Natural killer cell treated with Interleukin-12 subunit alpha and Interleukin-12 subunit beta and Interleukin-15 and Interleukin-18, amount 100 ng/mL, for 72 hours (primary cell): ENCODE measurements around the gene MEGF6. TPM values are rescaled to one million over a fixed set of nuclear protein-coding genes. Genes with fewer than 3 reads are reported as not detected.

ENCODE experiments used
- ATAC-seq, 2 donors: fragments of 150-1000 bp; cut with Tn5 transposase in 1 of 2; sonication (Bioruptor Pico), chemical (Tn5 transposase) in 1 of 2; 2 replicates each; pipeline ENCODE4 v1.10.0; 2021
- DNase-seq: peaks from one replicate; pipeline ENCODE4 v3.0.0; 2022; ENCODE audit warnings: low spot score
- H3K27ac Mint-ChIP-seq, 2 donors: 1 replicate in 1 of 2; 2 replicates in 1 of 2; pipeline ENCODE4 v1.8.0; 2022; ENCODE audit warnings: mixed read lengths in 2 of 2, mild to moderate bottlenecking in 1 of 2, moderate library complexity in 1 of 2
- H3K27me3 Mint-ChIP-seq, 2 donors: 1 replicate in 1 of 2; 2 replicates in 1 of 2; pipeline ENCODE4 v1.8.0; 2022; ENCODE audit warnings: mixed read lengths in 2 of 2
- H3K36me3 Mint-ChIP-seq: one replicate; pipeline ENCODE4 v1.8.0; 2022; ENCODE audit warnings: mixed read lengths
- H3K4me1 Mint-ChIP-seq, 2 donors: 1 replicate in 1 of 2; 2 replicates in 1 of 2; pipeline ENCODE4 v1.8.0; 2022; ENCODE audit warnings: low read depth in 2 of 2, mixed read lengths in 2 of 2, mild to moderate bottlenecking in 1 of 2
- H3K4me3 Mint-ChIP-seq: one replicate; pipeline ENCODE4 v1.8.0; 2022; ENCODE audit warnings: mixed read lengths
- H3K9me3 Mint-ChIP-seq: 2 replicates; pipeline ENCODE4 v1.8.0; 2022; ENCODE audit warnings: mixed read lengths
- total RNA-seq, 2 donors: library from RNA; stranded (reverse); gene quantifications; one replicate each; pipeline ENCODE4 v1.2.3, GENCODE V29; 2022

The MEGF6 gene
- total RNA-seq, 2 donors from 2014 or later = 0.36 to 1.6 TPM

- Mint-ChIP-seq H3K36me3 (no peaks in the 10 kb centered on the region), H3K9me3 (no peaks in the 10 kb centered on the region), H3K27ac (no peak overlapping the region), H3K27me3 (peaks cover 0 to 2% of the 10 kb centered on the region in 2 donors), H3K4me1 (no peaks in the 10 kb centered on the region), H3K4me3 (no peak overlapping the region)
- DNase-seq (no peak), ATAC-seq (peak in 1 of 2 donors; percentile 60)
These were observed 127.4 kb downstream of the MEGF6 start for GRCh38 chr1:3483801-3484444.

- Mint-ChIP-seq H3K27ac (no peak overlapping the region), H3K4me3 (no peak overlapping the region), H3K9me3 (no peaks in the 10 kb centered on the region), H3K36me3 (no peaks in the 10 kb centered on the region), H3K4me1 (no peaks in the 10 kb centered on the region), H3K27me3 (peaks cover 0 to 2% of the 10 kb centered on the region in 2 donors)
- DNase-seq (no peak), ATAC-seq (no peak)
These were observed 127.9 kb downstream of the MEGF6 start for GRCh38 chr1:3483380-3483779.

- Mint-ChIP-seq H3K27me3 (peaks cover 0 to 2% of the 10 kb centered on the region in 2 donors), H3K4me1 (no peaks in the 10 kb centered on the region), H3K4me3 (no peak overlapping the region), H3K36me3 (no peaks in the 10 kb centered on the region), H3K9me3 (no peaks in the 10 kb centered on the region), H3K27ac (no peak overlapping the region)
- DNase-seq = no peak
- ATAC-seq = no peak
These were observed 128.9 kb downstream of the MEGF6 start for GRCh38 chr1:3482378-3482849.

GRCh38 chr1:3481836-3482375, 129.4 kb downstream of the MEGF6 start:
- no peaks in the 10 kb centered on the region for H3K9me3 Mint-ChIP-seq
- peaks cover 0 to 2% of the 10 kb centered on the region in 2 donors for H3K27me3 Mint-ChIP-seq
- no peak overlapping the region for H3K4me3 Mint-ChIP-seq
- DNase-seq (no peak), ATAC-seq (no peak)
- H3K36me3 Mint-ChIP-seq = no peaks in the 10 kb centered on the region
- H3K27ac Mint-ChIP-seq = no peak overlapping the region
- H3K4me1 Mint-ChIP-seq = no peaks in the 10 kb centered on the region

GRCh38 chr1:3481046-3481445, 130.3 kb downstream of the MEGF6 start:
- DNase-seq (no peak), ATAC-seq (no peak)
- Mint-ChIP-seq H3K4me3 (no peak overlapping the region), H3K4me1 (no peaks in the 10 kb centered on the region), H3K27me3 (peaks cover 0 to 2% of the 10 kb centered on the region in 2 donors), H3K36me3 (no peaks in the 10 kb centered on the region), H3K9me3 (no peaks in the 10 kb centered on the region), H3K27ac (no peak overlapping the region)

GRCh38 chr1:3480369-3480719, 131.0 kb downstream of the MEGF6 start:
- H3K36me3 Mint-ChIP-seq = no peaks in the 10 kb centered on the region
- H3K4me3 Mint-ChIP-seq = no peak overlapping the region
- H3K9me3 Mint-ChIP-seq = no peaks in the 10 kb centered on the region
- DNase-seq = no peak
- H3K4me1 Mint-ChIP-seq = no peaks in the 10 kb centered on the region
- ATAC-seq = no peak
- no peak overlapping the region for H3K27ac Mint-ChIP-seq
- peaks cover 0 to 2% of the 10 kb centered on the region in 2 donors for H3K27me3 Mint-ChIP-seq

- peak; percentile 11 to 21 for ATAC-seq
- Mint-ChIP-seq H3K36me3 (no peaks in the 10 kb centered on the region), H3K27me3 (peaks cover 0 to 2% of the 10 kb centered on the region in 2 donors), H3K9me3 (no peaks in the 10 kb centered on the region), H3K27ac (no peak overlapping the region), H3K4me3 (no peak overlapping the region), H3K4me1 (no peaks in the 10 kb centered on the region)
- no peak for DNase-seq
These were observed 131.6 kb downstream of the MEGF6 start for GRCh38 chr1:3479511-3480368.

GRCh38 chr1:3478187-3478586, 133.1 kb downstream of the MEGF6 start:
- DNase-seq = no peak
- Mint-ChIP-seq H3K9me3 (no peaks in the 10 kb centered on the region), H3K27me3 (no peaks in the 10 kb centered on the region), H3K4me3 (no peak overlapping the region), H3K27ac (no peak overlapping the region), H3K4me1 (no peaks in the 10 kb centered on the region), H3K36me3 (no peaks in the 10 kb centered on the region)
- ATAC-seq = no peak

- Mint-ChIP-seq H3K27me3 (no peaks in the 10 kb centered on the region), H3K9me3 (no peaks in the 10 kb centered on the region), H3K27ac (no peak overlapping the region), H3K4me1 (no peaks in the 10 kb centered on the region), H3K4me3 (no peak overlapping the region), H3K36me3 (no peaks in the 10 kb centered on the region)
- ATAC-seq = no peak
- DNase-seq = no peak
These were observed 133.9 kb downstream of the MEGF6 start for GRCh38 chr1:3477241-3477995.

GRCh38 chr1:3476666-3477065, 134.6 kb downstream of the MEGF6 start:
- H3K9me3 Mint-ChIP-seq = no peaks in the 10 kb centered on the region
- no peaks in the 10 kb centered on the region for H3K27me3 Mint-ChIP-seq
- no peaks in the 10 kb centered on the region for H3K36me3 Mint-ChIP-seq
- no peak overlapping the region for H3K27ac Mint-ChIP-seq
- no peak for ATAC-seq
- no peaks in the 10 kb centered on the region for H3K4me1 Mint-ChIP-seq
- H3K4me3 Mint-ChIP-seq = no peak overlapping the region
- DNase-seq = no peak

- H3K27me3 Mint-ChIP-seq = no peaks in the 10 kb centered on the region
- H3K27ac Mint-ChIP-seq = no peak overlapping the region
- no peaks in the 10 kb centered on the region for H3K36me3 Mint-ChIP-seq
- no peaks in the 10 kb centered on the region for H3K9me3 Mint-ChIP-seq
- H3K4me3 Mint-ChIP-seq = no peak overlapping the region
- DNase-seq = no peak
- no peak for ATAC-seq
- H3K4me1 Mint-ChIP-seq = no peaks in the 10 kb centered on the region
These were observed 135.3 kb downstream of the MEGF6 start for GRCh38 chr1:3475839-3476573.

GRCh38 chr1:3474421-3474820, 136.9 kb downstream of the MEGF6 start:
- Mint-ChIP-seq H3K9me3 (no peaks in the 10 kb centered on the region), H3K36me3 (no peaks in the 10 kb centered on the region), H3K4me3 (no peak overlapping the region), H3K27me3 (no peaks in the 10 kb centered on the region), H3K4me1 (peaks cover 0 to 3% of the 10 kb centered on the region in 2 donors), H3K27ac (no peak overlapping the region)
- DNase-seq (no peak), ATAC-seq (no peak)

- no peak overlapping the region for H3K4me3 Mint-ChIP-seq
- DNase-seq (no peak), ATAC-seq (no peak)
- H3K9me3 Mint-ChIP-seq = no peaks in the 10 kb centered on the region
- no peak overlapping the region for H3K27ac Mint-ChIP-seq
- no peaks in the 10 kb centered on the region for H3K36me3 Mint-ChIP-seq
- no peaks in the 10 kb centered on the region for H3K27me3 Mint-ChIP-seq
- H3K4me1 Mint-ChIP-seq = peaks cover 0 to 3% of the 10 kb centered on the region in 2 donors
These were observed 137.3 kb downstream of the MEGF6 start for GRCh38 chr1:3474016-3474415.
